ENCODE data around the gene THSD4. TPM values are rescaled to one million over a fixed set of nuclear protein-coding genes. Genes with fewer than 3 reads are reported as not detected.

THSD4 gene
- total RNA-seq, 3 donors from 2014 or later, result 18.3 to 46.2 (median 27.1) TPM

GRCh38 chr15:71754660-71755059, 639.4 kb downstream of the THSD4 start:
- intact Hi-C loops (cut with DNase I, micrococcal nuclease), result loop anchor here in 1 of 2 donors (10.0 kb wide), 1 partner anchor 50 kb away; no protein-coding TSS in a partner anchor
- no peak for DNase-seq
- Histone ChIP-seq H3K4me1 (ENCODE audit: low read depth) (peaks cover 46% of the 10 kb centered on the region), H3K4me3 (no peak overlapping the region), H3K36me3 (ENCODE audit: low read depth) (no peaks in the 10 kb centered on the region), H3K9me3 (no peaks in the 10 kb centered on the region)
- ATAC-seq, result no peak
- TF ChIP-seq CTCF (IDR thresholded peaks at IDR 0.05), result no peak

- intact Hi-C loops (cut with DNase I, micrococcal nuclease), result loop anchor here in 1 of 2 donors (10.0 kb wide), 1 partner anchor 49 kb away; no protein-coding TSS in a partner anchor
- ATAC-seq, result peak; percentile 18
- no peaks in the 10 kb centered on the region for H3K9me3 ChIP-seq
These were observed 640.1 kb downstream of the THSD4 start for GRCh38 chr15:71755092-71755970.

GRCh38 chr15:71756599-71757352, 641.5 kb downstream of the THSD4 start:
- Histone ChIP-seq H3K9me3 (no peaks in the 10 kb centered on the region), H3K4me3 (no peak overlapping the region), H3K36me3 (ENCODE audit: low read depth) (no peaks in the 10 kb centered on the region), H3K4me1 (ENCODE audit: low read depth) (peaks cover 45% of the 10 kb centered on the region)
- DNase-seq (no peak), ATAC-seq (no peak)
- intact Hi-C loops (cut with DNase I, micrococcal nuclease), result loop anchor here in 1 of 2 donors (10.0 kb wide), 1 partner anchor 48 kb away; no protein-coding TSS in a partner anchor
- no peak for TF ChIP-seq CTCF (IDR thresholded peaks at IDR 0.05)

More at GRCh38 chr15:71755092-71755970, 640.1 kb downstream of the THSD4 start:
- H3K4me1 ChIP-seq (ENCODE audit: low read depth), result peaks cover 46% of the 10 kb centered on the region
- no peak for TF ChIP-seq CTCF (IDR thresholded peaks at IDR 0.05)
- no peaks in the 10 kb centered on the region for H3K36me3 ChIP-seq (ENCODE audit: low read depth)
- H3K4me3 ChIP-seq, result no peak overlapping the region
- peak in 1 of 3 donors; percentile 49 for DNase-seq

- no peak for ATAC-seq
- Histone ChIP-seq H3K36me3 (ENCODE audit: low read depth) (no peaks in the 10 kb centered on the region), H3K4me3 (no peak overlapping the region), H3K9me3 (no peaks in the 10 kb centered on the region), H3K4me1 (ENCODE audit: low read depth) (peaks cover 33% of the 10 kb centered on the region)
- no peak for TF ChIP-seq CTCF (IDR thresholded peaks at IDR 0.05)
- DNase-seq, result peak in 1 of 3 donors; percentile 43
- intact Hi-C loops (cut with DNase I, micrococcal nuclease), result loop anchor here in 1 of 2 donors (10.0 kb wide), 1 partner anchor 47 kb away; no protein-coding TSS in a partner anchor
These were observed 642.7 kb downstream of the THSD4 start for GRCh38 chr15:71757741-71758530.

GRCh38 chr15:71758711-71759110, 643.4 kb downstream of the THSD4 start:
- DNase-seq (no peak), ATAC-seq (peak; percentile 71)
- TF ChIP-seq CTCF (IDR thresholded peaks at IDR 0.05), result no peak
- Histone ChIP-seq H3K36me3 (ENCODE audit: low read depth) (no peaks in the 10 kb centered on the region), H3K4me3 (no peak overlapping the region), H3K4me1 (ENCODE audit: low read depth) (peaks cover 27% of the 10 kb centered on the region), H3K9me3 (no peaks in the 10 kb centered on the region)
- intact Hi-C loops (cut with DNase I, micrococcal nuclease), result loop anchor here in 1 of 2 donors (10.0 kb wide), 1 partner anchor 46 kb away; no protein-coding TSS in a partner anchor

Measured in mucosa of descending colon (tissue), 3 donors.